GM12878 (cell line): ENCODE measurements around the gene CALM3. TPM values are rescaled to one million over a fixed set of nuclear protein-coding genes. Genes with fewer than 3 reads are reported as not detected.

Source experiments
- ATAC-seq: fragments of 200-7000 bp; cut with Tn5 transposase; 3 replicates; pipeline ENCODE4 v1.9.1; 2020; ENCODE audit warnings: mild to moderate bottlenecking, moderate library complexity
- BruUV-seq: library from RNA; stranded (reverse); fragments of 400-500 nt; replicated peaks from 2 replicates; lab custom pipeline; 2021; lab: Mats Ljungman, UMichigan
- CTCF ChIA-PET: fragments of 300-600 bp; sonication (Branson Sonifier 250); formaldehyde crosslinking; extraction: SDS; loops from one replicate; lab custom pipeline; 2021; ENCODE audit warnings: inconsistent platforms; lab: Yijun Ruan, JAX
- POLR2A ChIA-PET: fragments of 350-600 bp; formaldehyde crosslinking; extraction: SDS; loops from one replicate; lab custom pipeline; 2021; ENCODE audit warnings: inconsistent platforms; lab: Charles Lee
- RAD21 ChIA-PET: fragments of 300-600 bp; sonication (Branson Sonifier 250); formaldehyde crosslinking; loops from one replicate; lab custom pipeline; 2023; ENCODE audit warnings: antibody characterized with exemption; ENCODE audit not compliant: unreplicated experiment; lab: Charles Lee
- SMC1A ChIA-PET: fragments of 300-600 bp; sonication (Branson Sonifier 250); formaldehyde crosslinking; loops from one replicate; lab custom pipeline; 2023; ENCODE audit not compliant: unreplicated experiment, uncharacterized antibody; lab: Charles Lee
- DNase-seq: peaks from one replicate; pipeline ENCODE4 v3.0.0-alpha.2; 2011; ENCODE audit warnings: low read depth, low spot score
- FAIRE-seq: peaks from 3 replicates; lab custom pipeline; 2011; peaks lifted over from hg19 to GRCh38; lab: Jason Lieb, UNC
- H2AFZ ChIP-seq: 2 replicates; pipeline ENCODE4 v1.6.0; 2011; ENCODE audit warnings: low read depth, low read length, control low read depth; ENCODE audit not compliant: control insufficient read depth
- H3K27ac ChIP-seq: 2 replicates; pipeline ENCODE4 v1.5.1; 2011; ENCODE audit warnings: control low read depth; ENCODE audit not compliant: control insufficient read depth, insufficient read depth
- H3K27me3 ChIP-seq, 2 experiments: replicated peaks in 1 of 2; 2 replicates each; pipeline versions ENCODE4 v1.6.0 to v1.6.1; 2011; ENCODE audit warnings: low read length in 1 of 2; ENCODE audit not compliant: control insufficient read depth in 2 of 2, insufficient read depth in 2 of 2
- H3K36me3 ChIP-seq, 2 experiments: 2 replicates each; pipeline ENCODE4 v1.5.1; 2011; ENCODE audit warnings: low read length in 1 of 2; ENCODE audit not compliant: control insufficient read depth in 2 of 2, insufficient read depth in 2 of 2
- H3K4me1 ChIP-seq: 2 replicates; pipeline ENCODE4 v1.6.1; 2011; ENCODE audit warnings: mild to moderate bottlenecking, low read length, moderate library complexity, mixed read lengths; ENCODE audit not compliant: control insufficient read depth, insufficient read depth
- H3K4me2 ChIP-seq: 2 replicates; pipeline ENCODE4 v1.6.0; 2011; ENCODE audit warnings: control low read depth; ENCODE audit not compliant: control insufficient read depth, insufficient read depth
- H3K4me3 ChIP-seq: fragments of 200-600 bp; sonication (generic); 2 replicates; pipeline ENCODE4 v1.5.1; 2016
- H3K79me2 ChIP-seq: 2 replicates; pipeline ENCODE4 v1.6.0; 2011; ENCODE audit warnings: low read length; ENCODE audit not compliant: control insufficient read depth, insufficient read depth
- H3K9ac ChIP-seq: 2 replicates; pipeline ENCODE4 v1.8.0; 2011; ENCODE audit warnings: low read length, control low read depth, mixed read lengths; ENCODE audit not compliant: control insufficient read depth, insufficient read depth
- H3K9me3 ChIP-seq: replicated peaks from 3 replicates; pipeline ENCODE4 v1.5.1; 2011; ENCODE audit warnings: mild to moderate bottlenecking, low read length; ENCODE audit not compliant: control insufficient read depth, insufficient read depth
- H4K20me1 ChIP-seq: 2 replicates; pipeline ENCODE4 v1.6.0; 2011; ENCODE audit not compliant: control insufficient read depth, insufficient read depth
- CBFB ChIP-seq: IDR thresholded peaks from 2 replicates; pipeline ENCODE4 v1.6.1; 2016; ENCODE audit warnings: antibody characterized with exemption, low read depth
- CREB1 ChIP-seq: IDR thresholded peaks from 2 replicates; pipeline ENCODE4 v1.6.1; 2012; ENCODE audit warnings: low read depth, mild to moderate bottlenecking, inconsistent platforms
- EP300 ChIP-seq, 2 experiments: fragments of 150-350 bp in 1 of 2; IDR thresholded peaks; 2 replicates each; pipeline ENCODE4 v1.6.1; 2011 to 2012; ENCODE audit warnings: low read depth in 2 of 2, low read length in 2 of 2, borderline replicate concordance in 1 of 2, improper control_type of control experiment in 1 of 2, inconsistent platforms in 1 of 2; ENCODE audit not compliant: control insufficient read depth in 1 of 2
- MYB ChIP-seq: fragments of 150-350 bp; IDR thresholded peaks from 2 replicates; pipeline ENCODE4 v1.6.1; 2014; ENCODE audit warnings: mild to moderate bottlenecking, low read depth, low read length, borderline replicate concordance
- NFYA ChIP-seq: IDR thresholded peaks from 2 replicates; pipeline ENCODE4 v1.6.1; 2011; ENCODE audit warnings: low read depth, mild to moderate bottlenecking, low read length, improper control_type of control experiment, borderline replicate concordance
- RB1 ChIP-seq: fragments of 450-650 bp; formaldehyde crosslinking; IDR thresholded peaks from 2 replicates; pipeline ENCODE4 v1.6.1; 2017; ENCODE audit warnings: mild to moderate bottlenecking, borderline replicate concordance
- SP1 ChIP-seq: IDR thresholded peaks from one replicate; pipeline ENCODE4 v1.6.1; 2011; ENCODE audit warnings: low read depth, low read length
- ZNF207 ChIP-seq: fragments of 450-650 bp; IDR thresholded peaks from 2 replicates; pipeline ENCODE4 v1.6.1; 2014; ENCODE audit warnings: antibody characterized with exemption, mild to moderate bottlenecking, borderline replicate concordance
- WGBS: methylation state at CpG from one replicate; pipeline ENCODE4 v1.1.6; 2016; ENCODE audit warnings: low lambda C conversion rate; ENCODE audit not compliant: insufficient replicate concordance, insufficient coverage; ENCODE audit errors: missing lambda C conversion rate; 5-methylcytosine and 5-hydroxymethylcytosine counted together
- in situ Hi-C: fragments of 300-500 bp; cut with MboI; formaldehyde crosslinking; loops from 9 replicates; pipeline ENCODE4 v1.14.3; 2018; ENCODE audit warnings: mixed read lengths
- intact Hi-C: fragments of 100-400 bp; cut with micrococcal nuclease; formaldehyde crosslinking; loops from one replicate; pipeline ENCODE4 v1.14.2; 2022; ENCODE audit not compliant: unreplicated experiment
- polyA plus RNA-seq, 11 experiments: library from polyadenylated mRNA; depleted of rRNA in 4 of 11; unstranded in 6 of 11; stranded (reverse) in 5 of 11; fragments of >200 nt; fragmentation: Nextera tagmentation in 4 of 11; fragmentation: Illumina TruSeq in 1 of 11; extraction: Ambion mirVana in 4 of 11; extraction: Trizol in 1 of 11; gene quantifications; 1 replicate in 1 of 11; 2 replicates in 10 of 11; pipeline versions ENCODE4 v1.2.1 to v1.2.3, GENCODE V29; 2011 to 2016; ENCODE audit warnings: inconsistent platforms in 2 of 11, missing spikeins in 2 of 11, low read depth in 1 of 11
- total RNA-seq, 4 experiments: library from RNA; depleted of rRNA in 3 of 4; stranded (reverse); fragments of >200 nt in 3 of 4; fragmentation: Illumina TruSeq in 1 of 4; extraction: Trizol in 1 of 4; gene quantifications; 2 replicates each; pipeline versions ENCODE4 v1.2.1 to v1.2.3, GENCODE V29; 2013 to 2021
- TF ChIP-seq, protein P1 (sequence below): IDR thresholded peaks from 2 replicates; pipeline ENCODE4 v1.6.1; 2012; ENCODE audit warnings: improper control_type of control experiment, low read depth, low read length; ENCODE audit not compliant: insufficient replicate concordance
- TF ChIP-seq, protein P2 (sequence below): fragments of 450-650 bp; IDR thresholded peaks from 2 replicates; pipeline ENCODE4 v1.6.1; 2017; ENCODE audit warnings: antibody characterized with exemption, mild to moderate bottlenecking, moderate library complexity
- TF ChIP-seq, protein P3 (sequence below): fragments of 450-650 bp; formaldehyde crosslinking; IDR thresholded peaks from 2 replicates; pipeline ENCODE4 v1.5.0; 2022; ENCODE audit warnings: mild to moderate bottlenecking, missing genetic modification characterization

CALM3 gene
- total and polyA plus RNA-seq, 10 of the 15 experiments (the other 5 are each of a cell fraction or from before 2014, with no cell fraction given): 164 to 849 (median 347) TPM

DNA sequence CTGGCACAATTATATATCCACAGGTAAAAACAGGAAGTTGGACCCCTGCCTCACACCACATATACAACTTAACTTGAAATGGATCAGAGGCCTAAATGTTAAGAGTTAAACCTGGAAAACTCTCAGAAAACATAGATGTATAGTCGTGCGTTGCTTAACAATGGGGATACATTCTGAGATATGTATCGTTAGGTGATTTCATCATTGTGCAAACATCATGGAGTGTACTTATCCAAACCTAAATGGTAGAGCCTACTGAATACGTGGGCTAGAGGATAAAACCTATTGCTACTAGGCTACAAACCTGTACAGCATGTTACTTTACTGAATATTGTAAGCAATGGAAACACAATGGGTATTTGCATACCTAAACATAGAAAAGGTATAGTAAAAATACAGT is 14.8 kb upstream of the CALM3 start (continued):
- TF ChIP-seq, protein P1, sequence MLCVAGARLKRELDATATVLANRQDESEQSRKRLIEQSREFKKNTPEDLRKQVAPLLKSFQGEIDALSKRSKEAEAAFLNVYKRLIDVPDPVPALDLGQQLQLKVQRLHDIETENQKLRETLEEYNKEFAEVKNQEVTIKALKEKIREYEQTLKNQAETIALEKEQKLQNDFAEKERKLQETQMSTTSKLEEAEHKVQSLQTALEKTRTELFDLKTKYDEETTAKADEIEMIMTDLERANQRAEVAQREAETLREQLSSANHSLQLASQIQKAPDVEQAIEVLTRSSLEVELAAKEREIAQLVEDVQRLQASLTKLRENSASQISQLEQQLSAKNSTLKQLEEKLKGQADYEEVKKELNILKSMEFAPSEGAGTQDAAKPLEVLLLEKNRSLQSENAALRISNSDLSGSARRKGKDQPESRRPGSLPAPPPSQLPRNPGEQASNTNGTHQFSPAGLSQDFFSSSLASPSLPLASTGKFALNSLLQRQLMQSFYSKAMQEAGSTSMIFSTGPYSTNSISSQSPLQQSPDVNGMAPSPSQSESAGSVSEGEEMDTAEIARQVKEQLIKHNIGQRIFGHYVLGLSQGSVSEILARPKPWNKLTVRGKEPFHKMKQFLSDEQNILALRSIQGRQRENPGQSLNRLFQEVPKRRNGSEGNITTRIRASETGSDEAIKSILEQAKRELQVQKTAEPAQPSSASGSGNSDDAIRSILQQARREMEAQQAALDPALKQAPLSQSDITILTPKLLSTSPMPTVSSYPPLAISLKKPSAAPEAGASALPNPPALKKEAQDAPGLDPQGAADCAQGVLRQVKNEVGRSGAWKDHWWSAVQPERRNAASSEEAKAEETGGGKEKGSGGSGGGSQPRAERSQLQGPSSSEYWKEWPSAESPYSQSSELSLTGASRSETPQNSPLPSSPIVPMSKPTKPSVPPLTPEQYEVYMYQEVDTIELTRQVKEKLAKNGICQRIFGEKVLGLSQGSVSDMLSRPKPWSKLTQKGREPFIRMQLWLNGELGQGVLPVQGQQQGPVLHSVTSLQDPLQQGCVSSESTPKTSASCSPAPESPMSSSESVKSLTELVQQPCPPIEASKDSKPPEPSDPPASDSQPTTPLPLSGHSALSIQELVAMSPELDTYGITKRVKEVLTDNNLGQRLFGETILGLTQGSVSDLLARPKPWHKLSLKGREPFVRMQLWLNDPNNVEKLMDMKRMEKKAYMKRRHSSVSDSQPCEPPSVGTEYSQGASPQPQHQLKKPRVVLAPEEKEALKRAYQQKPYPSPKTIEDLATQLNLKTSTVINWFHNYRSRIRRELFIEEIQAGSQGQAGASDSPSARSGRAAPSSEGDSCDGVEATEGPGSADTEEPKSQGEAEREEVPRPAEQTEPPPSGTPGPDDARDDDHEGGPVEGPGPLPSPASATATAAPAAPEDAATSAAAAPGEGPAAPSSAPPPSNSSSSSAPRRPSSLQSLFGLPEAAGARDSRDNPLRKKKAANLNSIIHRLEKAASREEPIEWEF: no peak
- TF ChIP-seq CREB1: no peak
- TF ChIP-seq, protein P2, sequence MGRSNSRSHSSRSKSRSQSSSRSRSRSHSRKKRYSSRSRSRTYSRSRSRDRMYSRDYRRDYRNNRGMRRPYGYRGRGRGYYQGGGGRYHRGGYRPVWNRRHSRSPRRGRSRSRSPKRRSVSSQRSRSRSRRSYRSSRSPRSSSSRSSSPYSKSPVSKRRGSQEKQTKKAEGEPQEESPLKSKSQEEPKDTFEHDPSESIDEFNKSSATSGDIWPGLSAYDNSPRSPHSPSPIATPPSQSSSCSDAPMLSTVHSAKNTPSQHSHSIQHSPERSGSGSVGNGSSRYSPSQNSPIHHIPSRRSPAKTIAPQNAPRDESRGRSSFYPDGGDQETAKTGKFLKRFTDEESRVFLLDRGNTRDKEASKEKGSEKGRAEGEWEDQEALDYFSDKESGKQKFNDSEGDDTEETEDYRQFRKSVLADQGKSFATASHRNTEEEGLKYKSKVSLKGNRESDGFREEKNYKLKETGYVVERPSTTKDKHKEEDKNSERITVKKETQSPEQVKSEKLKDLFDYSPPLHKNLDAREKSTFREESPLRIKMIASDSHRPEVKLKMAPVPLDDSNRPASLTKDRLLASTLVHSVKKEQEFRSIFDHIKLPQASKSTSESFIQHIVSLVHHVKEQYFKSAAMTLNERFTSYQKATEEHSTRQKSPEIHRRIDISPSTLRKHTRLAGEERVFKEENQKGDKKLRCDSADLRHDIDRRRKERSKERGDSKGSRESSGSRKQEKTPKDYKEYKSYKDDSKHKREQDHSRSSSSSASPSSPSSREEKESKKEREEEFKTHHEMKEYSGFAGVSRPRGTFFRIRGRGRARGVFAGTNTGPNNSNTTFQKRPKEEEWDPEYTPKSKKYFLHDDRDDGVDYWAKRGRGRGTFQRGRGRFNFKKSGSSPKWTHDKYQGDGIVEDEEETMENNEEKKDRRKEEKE: no peak

DNA sequence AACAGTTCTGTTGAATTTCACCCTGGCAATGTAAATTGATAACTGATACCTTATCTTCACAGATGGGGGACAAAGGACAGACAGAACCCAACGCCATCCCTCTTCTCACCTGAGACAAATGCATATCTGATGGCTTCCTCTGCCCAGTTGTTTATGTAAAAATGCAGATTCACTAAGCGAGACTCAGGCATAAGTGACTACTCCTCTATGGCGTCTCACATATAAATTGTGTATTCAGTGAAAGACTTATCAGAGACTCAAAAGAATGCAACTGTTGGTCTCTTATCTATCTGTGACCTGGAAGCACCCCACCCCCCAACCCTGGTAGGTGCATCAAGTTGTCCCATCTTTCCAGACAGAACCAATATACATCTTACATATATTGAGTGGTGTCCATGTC is 13.3 kb upstream of the CALM3 start:
- no peak overlapping the region for H3K27ac ChIP-seq
- ChIA-PET SMC1A (no interaction called here), POLR2A (interaction anchor here (0.5 kb wide), 1 partner anchor 53 kb away, joined by 3 read pairs; no protein-coding TSS in a partner anchor), RAD21 (no interaction called here), CTCF (no interaction called here)
- H3K4me1 ChIP-seq: no peaks in the 10 kb centered on the region
- ATAC-seq (no peak), DNase-seq (no peak), FAIRE-seq (no peak)
- H2AFZ ChIP-seq: no peak overlapping the region
- in situ Hi-C loops (no loop called here), intact Hi-C loops (no loop called here)
- H3K4me3 ChIP-seq: no peak overlapping the region
- H3K79me2 ChIP-seq: no peaks in the 10 kb centered on the region
- no peak overlapping the region for H3K9ac ChIP-seq
- WGBS: 66% methylated on average over 3 of the region's 3 CpGs
- H3K27me3 ChIP-seq: no peaks in the 10 kb centered on the region
- H3K4me2 ChIP-seq: no peak overlapping the region
- TF ChIP-seq, protein P3, sequence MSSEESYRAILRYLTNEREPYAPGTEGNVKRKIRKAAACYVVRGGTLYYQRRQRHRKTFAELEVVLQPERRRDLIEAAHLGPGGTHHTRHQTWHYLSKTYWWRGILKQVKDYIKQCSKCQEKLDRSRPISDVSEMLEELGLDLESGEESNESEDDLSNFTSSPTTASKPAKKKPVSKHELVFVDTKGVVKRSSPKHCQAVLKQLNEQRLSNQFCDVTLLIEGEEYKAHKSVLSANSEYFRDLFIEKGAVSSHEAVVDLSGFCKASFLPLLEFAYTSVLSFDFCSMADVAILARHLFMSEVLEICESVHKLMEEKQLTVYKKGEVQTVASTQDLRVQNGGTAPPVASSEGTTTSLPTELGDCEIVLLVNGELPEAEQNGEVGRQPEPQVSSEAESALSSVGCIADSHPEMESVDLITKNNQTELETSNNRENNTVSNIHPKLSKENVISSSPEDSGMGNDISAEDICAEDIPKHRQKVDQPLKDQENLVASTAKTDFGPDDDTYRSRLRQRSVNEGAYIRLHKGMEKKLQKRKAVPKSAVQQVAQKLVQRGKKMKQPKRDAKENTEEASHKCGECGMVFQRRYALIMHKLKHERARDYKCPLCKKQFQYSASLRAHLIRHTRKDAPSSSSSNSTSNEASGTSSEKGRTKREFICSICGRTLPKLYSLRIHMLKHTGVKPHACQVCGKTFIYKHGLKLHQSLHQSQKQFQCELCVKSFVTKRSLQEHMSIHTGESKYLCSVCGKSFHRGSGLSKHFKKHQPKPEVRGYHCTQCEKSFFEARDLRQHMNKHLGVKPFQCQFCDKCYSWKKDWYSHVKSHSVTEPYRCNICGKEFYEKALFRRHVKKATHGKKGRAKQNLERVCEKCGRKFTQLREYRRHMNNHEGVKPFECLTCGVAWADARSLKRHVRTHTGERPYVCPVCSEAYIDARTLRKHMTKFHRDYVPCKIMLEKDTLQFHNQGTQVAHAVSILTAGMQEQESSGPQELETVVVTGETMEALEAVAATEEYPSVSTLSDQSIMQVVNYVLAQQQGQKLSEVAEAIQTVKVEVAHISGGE (CRISPR knock-in tag): no peak
- TF ChIP-seq SP1: no peak
- no peak for TF ChIP-seq NFYA
- no peak for TF ChIP-seq CBFB
- no peak for TF ChIP-seq EP300 (IDR thresholded peaks at IDR 0.05; ENCODE audit: borderline replicate concordance in 1 of 2, control insufficient read depth in 1 of 2, low read depth in 2 of 2, low read length in 2 of 2)
- TF ChIP-seq MYB: no peak
- no peak for TF ChIP-seq ZNF207
- no peak for TF ChIP-seq RB1
- no TSS peak for BruUV-seq
- H3K9me3 ChIP-seq: no peaks in the 10 kb centered on the region
- H3K36me3 ChIP-seq: no peaks in the 10 kb centered on the region
- no peaks in the 10 kb centered on the region for H4K20me1 ChIP-seq
